Psoas muscle (tissue), 8 donors: ENCODE measurements around the gene TCERG1L. TPM values are rescaled to one million over a fixed set of nuclear protein-coding genes. Genes with fewer than 3 reads are reported as not detected.

ENCODE experiments used
- ATAC-seq, 4 donors: fragments of 200-7000 bp; cut with Tn5 transposase; one replicate each; pipeline ENCODE4 v1.9.1; 2020; ENCODE audit warnings: moderate library complexity in 3 of 4, mild to moderate bottlenecking in 2 of 4
- DNase-seq, 2 donors: peaks; one replicate each; pipeline ENCODE4 v3.0.0-alpha.2; 2020
- H3K27ac ChIP-seq: fragments of 200-600 bp; one replicate; pipeline ENCODE4 v1.8.0; 2022
- H3K27me3 ChIP-seq, 3 donors: fragments of 200-600 bp in 1 of 3; one replicate each; pipeline versions ENCODE4 v1.6.1 to v1.8.0; 2013 to 2022; ENCODE audit warnings: low read length in 2 of 3, mild to moderate bottlenecking in 2 of 3, moderate library complexity in 1 of 3; ENCODE audit not compliant: insufficient read depth in 3 of 3
- H3K36me3 ChIP-seq, 2 donors: fragments of 200-600 bp in 1 of 2; one replicate each; pipeline versions ENCODE4 v1.6.1 to v1.8.0; 2013 to 2022; ENCODE audit warnings: low read depth in 1 of 2, mild to moderate bottlenecking in 1 of 2, moderate library complexity in 1 of 2; ENCODE audit not compliant: insufficient read depth in 1 of 2
- H3K4me1 ChIP-seq: fragments of 200-600 bp; one replicate; pipeline ENCODE4 v1.8.0; 2022
- H3K4me3 ChIP-seq: fragments of 200-600 bp; one replicate; pipeline ENCODE4 v1.8.0; 2022; ENCODE audit warnings: mild to moderate bottlenecking
- H3K9me3 ChIP-seq: fragments of 200-600 bp; one replicate; pipeline ENCODE4 v1.8.0; 2022
- CTCF ChIP-seq: fragments of 200-600 bp; IDR thresholded peaks from one replicate; pipeline ENCODE4 v1.8.0; 2022; ENCODE audit warnings: antibody characterized with exemption
- WGBS, 3 donors: extraction: QIAGEN DNeasy Blood & Tissue Kit; methylation state at CpG; one replicate each; pipeline versions ENCODE4 v1.1.6 to v1.1.7; 2013; 5-methylcytosine and 5-hydroxymethylcytosine counted together
- intact Hi-C, 2 donors: fragments of 100-400 bp; cut with DNase I; formaldehyde crosslinking; loops; one replicate each; pipeline versions ENCODE4 v1.11.0 to v1.14.2; 2022
- polyA plus RNA-seq, 3 donors: library from polyadenylated mRNA; stranded (reverse); fragments of 200-250 nt; gene quantifications; one replicate each; pipeline ENCODE4 v1.2.3, GENCODE V29; 2013
- total RNA-seq, 4 donors: library from RNA; stranded (reverse); fragmentation: NEBNext Ultra II Directional in 2 of 4; extraction: Animal tissue kit (Norgen Biotek cat#: 25700) in 2 of 4; gene quantifications; one replicate each; pipeline versions ENCODE4 v1.2.1 to v1.2.4, GENCODE V29; 2021 to 2023
- donor health status: healthy with polysubstance abuse.
- donor health status: DM: no; HTN: no; CAD: no; lungs with moderate emphysema.
- donor health status: Bipolar disorder and iron deficiency.
- donor health status: healthy.
- donor health status: DM: yes; HTN: yes; CAD: no.
- donor health status: DM: no; HTN: no; CAD: no.
- donor health status: DM: no; HTN: no; CAD: no.
- donor health status: DM: yes; HTN: yes; CAD: no.

The TCERG1L gene
- total and polyA plus RNA-seq, 7 donors = 0.01 TPM; not detected in 6

DNA sequence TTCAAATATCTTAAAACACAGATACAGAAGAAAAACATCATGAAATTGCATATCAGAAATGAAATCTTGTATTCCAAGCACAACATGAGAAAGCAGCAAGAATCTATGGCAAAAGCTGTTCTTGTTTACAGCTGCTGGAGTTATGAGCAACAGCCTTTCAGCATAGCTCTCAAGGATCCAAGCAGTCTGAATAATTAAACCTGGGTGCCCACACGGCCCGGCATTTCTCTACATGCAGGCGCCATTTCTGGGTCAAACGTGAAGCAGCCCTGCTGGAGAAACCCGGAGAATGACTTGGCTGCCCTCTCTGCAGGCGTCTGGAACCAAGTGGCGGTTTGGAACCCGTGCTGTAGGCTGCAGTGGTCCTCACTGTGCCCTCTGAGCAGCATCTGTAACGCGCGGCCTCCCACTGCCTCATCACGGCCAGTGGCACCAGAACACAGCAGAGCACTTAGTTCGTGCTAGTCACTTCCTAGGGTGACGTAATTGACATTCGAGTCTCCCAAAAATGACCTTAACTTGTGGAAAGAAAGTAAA, 213.0 kb downstream of the TCERG1L start:
- peak in 1 of 2 donors; percentile 19 for DNase-seq
- Histone ChIP-seq H3K4me3 (no peak overlapping the region), H3K9me3 (no peaks in the 10 kb centered on the region), H3K4me1 (no peaks in the 10 kb centered on the region), H3K36me3 (no peaks in the 10 kb centered on the region), H3K27me3 (peaks cover 0 to 5% (median under 1%) of the 10 kb centered on the region in 3 donors), H3K27ac (no peak overlapping the region)
- 78 to 86% (median 83%) methylated on average over 15 of the region's 15 CpGs for WGBS, 3 donors
- intact Hi-C loops = no loop called here
- no peak for ATAC-seq
- TF ChIP-seq CTCF = no peak

- WGBS, 3 donors = 85 to 95% (median 92%) methylated on average over 7 of the region's 7 CpGs
- ATAC-seq = no peak
These were observed 215.5 kb downstream of the TCERG1L start for GRCh38 chr10:131096031-131096430.

DNA sequence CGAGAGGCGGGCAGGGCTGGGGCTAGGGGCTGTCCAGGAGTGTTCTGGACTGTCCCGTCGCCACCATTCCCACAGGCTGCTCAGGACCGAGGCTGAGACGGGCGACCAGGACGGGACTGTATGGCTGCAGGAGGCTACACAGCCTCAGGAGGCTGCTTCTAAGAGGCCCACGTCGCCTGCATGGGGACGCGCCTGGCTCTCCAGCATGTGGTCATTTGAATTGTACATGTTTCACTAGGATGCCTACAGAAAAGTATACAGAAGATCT, 216.3 kb downstream of the TCERG1L start:
- Histone ChIP-seq H3K4me3 (no peak overlapping the region), H3K9me3 (no peaks in the 10 kb centered on the region), H3K27me3 (peaks cover 0 to 3% (median 0%) of the 10 kb centered on the region in 3 donors), H3K27ac (no peak overlapping the region), H3K36me3 (no peaks in the 10 kb centered on the region), H3K4me1 (no peaks in the 10 kb centered on the region)
- ATAC-seq (no peak), DNase-seq (no peak)
- intact Hi-C loops = no loop called here
- 88 to 93% (median 89%) methylated on average over 12 of the region's 12 CpGs for WGBS, 3 donors
- no peak for TF ChIP-seq CTCF

More at GRCh38 chr10:131096031-131096430, 215.5 kb downstream of the TCERG1L start:
- Histone ChIP-seq H3K36me3 (no peaks in the 10 kb centered on the region), H3K27ac (no peak overlapping the region), H3K9me3 (no peaks in the 10 kb centered on the region), H3K4me3 (no peak overlapping the region), H3K4me1 (no peaks in the 10 kb centered on the region), H3K27me3 (peaks cover 0 to 2% (median 0%) of the 10 kb centered on the region in 3 donors)
- DNase-seq = peak in 1 of 2 donors; percentile 12
- TF ChIP-seq CTCF = no peak
- intact Hi-C loops = no loop called here

DNA sequence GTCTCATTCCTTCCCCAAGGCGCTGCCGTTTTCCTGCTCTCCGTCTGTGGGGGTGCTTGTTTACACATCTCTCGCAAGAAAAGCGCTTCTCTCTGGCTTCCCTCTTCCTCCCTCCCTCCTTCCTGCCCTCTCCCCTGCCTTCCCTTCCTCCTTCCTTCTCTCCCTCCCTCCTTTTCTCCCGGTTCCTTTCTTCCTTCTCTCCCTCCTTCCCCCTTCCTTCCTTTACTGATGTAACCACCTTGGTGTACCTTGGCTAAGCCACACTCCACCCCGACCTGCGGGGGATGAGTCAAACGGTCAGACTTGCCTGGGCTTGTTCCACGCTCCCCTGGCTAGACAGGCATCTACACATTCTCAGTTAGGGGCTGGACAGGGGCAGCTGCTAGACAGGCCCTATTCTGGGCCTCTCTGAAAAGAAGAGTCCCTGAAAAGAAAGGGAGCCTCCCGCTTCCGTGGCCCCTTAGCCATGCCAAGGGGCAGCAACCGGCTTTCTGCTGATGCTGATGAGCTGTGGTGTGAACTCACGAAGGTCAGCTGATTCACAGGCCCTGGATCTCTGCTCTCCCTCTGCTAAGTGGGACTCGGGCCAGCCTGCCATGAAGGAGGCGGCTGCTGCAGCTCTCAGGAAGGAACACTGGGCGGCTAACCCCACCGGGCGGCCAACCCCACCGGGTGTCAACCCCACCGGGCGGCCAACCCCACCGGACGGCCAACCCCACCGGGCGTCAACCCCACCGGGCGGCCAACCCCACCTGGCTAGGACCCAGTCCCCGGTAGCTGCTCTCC, 216.8 kb downstream of the TCERG1L start:
- Histone ChIP-seq H3K9me3 (no peaks in the 10 kb centered on the region), H3K36me3 (no peaks in the 10 kb centered on the region), H3K4me1 (no peaks in the 10 kb centered on the region), H3K4me3 (no peak overlapping the region), H3K27ac (no peak overlapping the region), H3K27me3 (peaks cover 0 to 4% (median 0%) of the 10 kb centered on the region in 3 donors)
- DNase-seq (peak in 1 of 2 donors; percentile 30), ATAC-seq (no peak)
- no peak for TF ChIP-seq CTCF
- intact Hi-C loops = no loop called here
- WGBS, 3 donors = 48 to 64% (median 61%) methylated on average over 27 to 29 of the region's 29 CpGs
